Ovary (tissue), 3 donors: ENCODE results near the gene CLCNKB.
"Not testable (repeated sequence)": the region's sequence is repeated elsewhere in the genome, so short reads cannot be mapped to it uniquely, and the experiment has no call there.

Source experiments
- CTCF ChIP-seq, 3 donors: fragments of 450-650 bp in 2 of 3; fragments of 200-600 bp in 1 of 3; IDR thresholded peaks; one replicate each; pipeline versions ENCODE4 v1.5.1 to v1.8.0; 2016 to 2022; ENCODE audit warnings: antibody characterized with exemption in 3 of 3, mild to moderate bottlenecking in 1 of 3
- EP300 ChIP-seq: sonication (generic); formaldehyde crosslinking; IDR thresholded peaks from one replicate; pipeline ENCODE4 v1.6.1; 2017; ENCODE audit warnings: antibody characterized with exemption
- POLR2A ChIP-seq: fragments of 450-650 bp; IDR thresholded peaks from one replicate; pipeline ENCODE4 v1.6.1; 2017; ENCODE audit warnings: antibody characterized with exemption, mild to moderate bottlenecking, moderate library complexity
- donor health status: DM: no; HTN: no; CAD: no.

- TF ChIP-seq POLR2A; CTCF (IDR thresholded peaks at IDR 0.05); EP300: not testable (repeated sequence)
Measured at GRCh38 chr1:16001274-16001673, 42.3 kb upstream of the CLCNKB start.
